HG03521 (cell line): ENCODE data around the gene KY.

Experiments used
- ATAC-seq: cut with Tn5 transposase; IDR thresholded peaks from one replicate; pipeline ENCODE4 v1.9.1; 2021; ENCODE audit warnings: mild to moderate bottlenecking, moderate library complexity; ENCODE audit not compliant: unreplicated experiment

KY gene

GRCh38 chr3:134675726-134676256, 25.0 kb upstream of the KY start:
- no peak for ATAC-seq

GRCh38 chr3:134672571-134672970, 21.7 kb upstream of the KY start:
- ATAC-seq = no peak

- ATAC-seq = no peak
These were observed 17.1 kb upstream of the KY start for GRCh38 chr3:134667956-134668355.

GRCh38 chr3:134667406-134667805, 16.6 kb upstream of the KY start:
- no peak for ATAC-seq

GRCh38 chr3:134666885-134667284, 16.1 kb upstream of the KY start:
- ATAC-seq = no peak

- ATAC-seq = no peak
These were observed 15.6 kb upstream of the KY start for GRCh38 chr3:134666466-134666865.

GRCh38 chr3:134666052-134666451, 15.2 kb upstream of the KY start:
- ATAC-seq = no peak

- ATAC-seq = no peak
These were observed 14.4 kb upstream of the KY start for GRCh38 chr3:134665243-134665642.

- ATAC-seq = no peak
These were observed 13.1 kb upstream of the KY start for GRCh38 chr3:134663721-134664456.

- ATAC-seq = no peak
These were observed 9.2 kb upstream of the KY start for GRCh38 chr3:134660046-134660441.

- ATAC-seq = no peak
These were observed 8.7 kb upstream of the KY start for GRCh38 chr3:134659391-134660045.

- no peak for ATAC-seq
These were observed 7.7 kb upstream of the KY start for GRCh38 chr3:134658555-134658954.

GRCh38 chr3:134656211-134656800, 5.5 kb upstream of the KY start:
- no peak for ATAC-seq

- no peak for ATAC-seq
These were observed 4.9 kb upstream of the KY start for GRCh38 chr3:134655706-134656105.

- ATAC-seq = no peak
These were observed 3.2 kb upstream of the KY start for GRCh38 chr3:134654031-134654430.

GRCh38 chr3:134652886-134653630, 2.2 kb upstream of the KY start:
- ATAC-seq = no peak

- no peak for ATAC-seq
These were observed 1.6 kb upstream of the KY start for GRCh38 chr3:134652409-134652831.

GRCh38 chr3:134651347-134652041, 672 bp upstream of the KY start:
- ATAC-seq = no peak

- ATAC-seq = no peak
These were observed 1.6 kb downstream of the KY start for GRCh38 chr3:134649106-134649705.
